Measurements from ENCODE around the gene LILRA6. TPM values are rescaled to one million over a fixed set of nuclear protein-coding genes. Genes with fewer than 3 reads are reported as not detected.

The LILRA6 gene
- total RNA-seq, 2 experiments from 2014 or later, result 0.60 TPM; not detected in 1

DNA sequence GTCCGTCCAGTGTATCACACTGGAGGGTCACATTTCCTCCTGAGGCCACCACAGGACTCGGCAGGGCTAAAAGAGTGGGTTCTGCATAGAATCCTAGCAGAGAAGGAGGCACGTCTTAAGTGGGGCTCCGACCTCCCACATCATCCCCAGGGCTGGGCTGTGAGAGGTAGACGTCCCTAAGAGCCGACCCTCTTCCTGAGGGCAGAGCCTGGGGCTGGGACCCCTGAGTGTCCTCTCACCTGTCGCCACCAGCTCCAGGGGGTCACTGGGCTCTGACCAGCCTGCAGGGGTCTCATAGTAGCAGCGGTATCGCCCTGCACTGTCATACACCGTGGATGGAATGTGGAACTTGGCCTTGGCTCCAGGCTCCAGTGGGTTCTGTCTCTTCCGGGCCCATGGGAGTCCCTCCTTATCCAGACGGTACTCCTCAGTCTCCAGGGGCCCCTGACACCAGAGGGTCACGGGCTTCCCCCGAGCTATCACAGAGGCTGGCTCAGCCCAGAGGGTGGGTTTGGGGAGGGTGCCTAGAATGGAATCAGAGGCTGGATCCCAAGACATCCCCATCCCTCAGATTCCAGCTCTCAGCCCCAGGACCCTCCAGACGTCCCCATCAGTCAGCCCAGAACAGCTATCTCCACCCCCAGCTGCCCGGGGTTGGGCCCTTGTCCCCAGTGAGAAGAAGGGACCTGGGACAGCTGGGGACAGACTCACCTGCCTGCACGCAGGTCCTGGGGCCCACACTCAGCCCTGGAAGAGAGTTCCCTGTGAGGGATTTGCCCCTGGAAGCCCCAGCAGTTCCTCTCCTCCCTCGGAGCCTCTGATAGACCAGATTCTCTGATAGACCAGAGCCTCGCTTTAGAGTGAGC is 13.9 kb upstream of the LILRA6 start:
- no peak overlapping the region for H3K4me3 Mint-ChIP-seq
- CTCF ChIA-PET, result no interaction called here
- H3K4me1 ChIP-seq (ENCODE audit: insufficient read depth, low read length), result no peaks in the 10 kb centered on the region

DNA sequence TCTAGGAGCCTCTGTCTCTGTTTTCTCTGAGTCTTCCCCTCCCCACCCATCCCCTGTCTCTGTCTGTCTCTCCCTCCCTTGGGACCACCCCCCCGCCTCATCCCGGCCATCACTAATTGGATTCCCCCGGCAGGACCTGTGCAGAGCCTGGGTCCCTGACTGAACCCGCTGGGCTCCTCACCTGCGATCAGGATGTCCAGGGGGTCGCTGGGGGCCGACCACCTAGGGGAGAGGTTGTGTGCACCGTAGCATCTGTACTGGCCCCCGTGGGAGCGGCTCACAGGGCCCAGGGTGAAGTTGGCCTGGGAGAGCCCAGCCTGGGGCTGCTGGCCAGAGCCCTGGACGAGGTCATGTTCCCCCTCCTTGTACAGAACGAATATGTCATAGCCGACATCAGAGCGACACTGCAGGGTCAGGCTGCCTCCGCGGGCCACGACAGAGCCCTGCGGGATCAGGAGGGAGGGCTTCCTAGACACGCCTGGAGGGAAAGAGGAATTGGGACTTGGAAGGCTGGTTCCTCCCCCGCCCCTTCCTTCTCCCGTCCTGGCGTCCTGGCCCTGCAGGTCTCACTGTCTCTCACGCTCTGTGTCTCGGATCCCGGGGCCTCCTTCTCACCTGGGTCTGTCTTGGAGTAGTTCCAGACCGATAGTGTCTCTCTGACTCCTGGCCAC is 12.7 kb upstream of the LILRA6 start:
- Mint-ChIP-seq H3K9me3 (no peaks in the 10 kb centered on the region), H3K4me3 (no peak overlapping the region), H3K27ac (no peak overlapping the region), H3K4me1 (ENCODE audit: low read depth) (peaks cover 2% of the 10 kb centered on the region), H3K27me3 (no peaks in the 10 kb centered on the region), H3K36me3 (ENCODE audit: low read depth) (no peaks in the 10 kb centered on the region)
- no peak for TF ChIP-seq CTCF (IDR thresholded peaks at IDR 0.05)
- intact Hi-C loops (cut with DNase I, micrococcal nuclease), result no loop called here
- POLR2A ChIA-PET, result no interaction called here
- no peaks in the 10 kb centered on the region for H3K36me3 ChIP-seq (ENCODE audit: insufficient read depth, low read length)
- H3K4me1 ChIP-seq (ENCODE audit: insufficient read depth, low read length), result no peaks in the 10 kb centered on the region
- no peaks in the 10 kb centered on the region for H3K27me3 ChIP-seq (ENCODE audit: control insufficient read depth in 1 of 2, insufficient read depth in 2 of 2, low read length in 2 of 2)
- no peak overlapping the region for H3K27ac ChIP-seq (ENCODE audit: low read depth in 1 of 2, low read length in 2 of 2)
- no peak overlapping the region for H3K4me3 ChIP-seq (ENCODE audit: low read length)
- CTCF ChIA-PET, result no interaction called here
- no peak for DNase-seq
- H3K9me3 ChIP-seq (ENCODE audit: control insufficient read depth in 1 of 2, insufficient read depth in 1 of 2, low read length in 2 of 2), result no peaks in the 10 kb centered on the region
- no peak for ATAC-seq (ENCODE audit: poor library complexity)

More for the DNA sequence above, 13.9 kb upstream of the LILRA6 start:
- Histone ChIP-seq H3K4me3 (ENCODE audit: low read length) (no peak overlapping the region), H3K9me3 (ENCODE audit: control insufficient read depth in 1 of 2, insufficient read depth in 1 of 2, low read length in 2 of 2) (no peaks in the 10 kb centered on the region), H3K36me3 (ENCODE audit: insufficient read depth, low read length) (no peaks in the 10 kb centered on the region), H3K27me3 (ENCODE audit: control insufficient read depth in 1 of 2, insufficient read depth in 2 of 2, low read length in 2 of 2) (no peaks in the 10 kb centered on the region), H3K27ac (ENCODE audit: low read depth in 1 of 2, low read length in 2 of 2) (no peak overlapping the region)
- no peaks in the 10 kb centered on the region for H3K9me3 Mint-ChIP-seq
- POLR2A ChIA-PET, result no interaction called here
- DNase-seq, result no peak
- no peak for ATAC-seq (ENCODE audit: poor library complexity)
- H3K4me1 Mint-ChIP-seq (ENCODE audit: low read depth), result no peaks in the 10 kb centered on the region
- no peaks in the 10 kb centered on the region for H3K27me3 Mint-ChIP-seq
- H3K36me3 Mint-ChIP-seq (ENCODE audit: low read depth), result no peaks in the 10 kb centered on the region
- intact Hi-C loops (cut with DNase I, micrococcal nuclease), result no loop called here
- no peak for TF ChIP-seq CTCF (IDR thresholded peaks at IDR 0.05)
- H3K27ac Mint-ChIP-seq, result no peak overlapping the region

- no peaks in the 10 kb centered on the region for H3K27me3 ChIP-seq (ENCODE audit: control insufficient read depth in 1 of 2, insufficient read depth in 2 of 2, low read length in 2 of 2)
- H3K36me3 Mint-ChIP-seq (ENCODE audit: low read depth), result no peaks in the 10 kb centered on the region
- H3K27ac Mint-ChIP-seq, result no peak overlapping the region
- no peaks in the 10 kb centered on the region for H3K9me3 ChIP-seq (ENCODE audit: control insufficient read depth in 1 of 2, insufficient read depth in 1 of 2, low read length in 2 of 2)
- H3K4me3 Mint-ChIP-seq, result no peak overlapping the region
- H3K9me3 Mint-ChIP-seq, result no peaks in the 10 kb centered on the region
- H3K27me3 Mint-ChIP-seq, result no peaks in the 10 kb centered on the region
- peaks cover 5% of the 10 kb centered on the region for H3K4me1 Mint-ChIP-seq (ENCODE audit: low read depth)
- CTCF ChIA-PET, result no interaction called here
- DNase-seq (no peak), ATAC-seq (ENCODE audit: poor library complexity) (no peak)
- no peaks in the 10 kb centered on the region for H3K4me1 ChIP-seq (ENCODE audit: insufficient read depth, low read length)
- intact Hi-C loops (cut with DNase I, micrococcal nuclease), result no loop called here
- H3K36me3 ChIP-seq (ENCODE audit: insufficient read depth, low read length), result no peaks in the 10 kb centered on the region
- H3K4me3 ChIP-seq (ENCODE audit: low read length), result no peak overlapping the region
- TF ChIP-seq CTCF (IDR thresholded peaks at IDR 0.05), result no peak
- no peak overlapping the region for H3K27ac ChIP-seq (ENCODE audit: low read depth in 1 of 2, low read length in 2 of 2)
- POLR2A ChIA-PET, result no interaction called here
Observed at GRCh38 chr19:54254195-54254906, 11.8 kb upstream of the LILRA6 start.

All from CD4-positive, alpha-beta T cell (primary cell).